SK-N-SH (cell line): ENCODE measurements around the gene RBMS1. TPM values are rescaled to one million over a fixed set of nuclear protein-coding genes. Genes with fewer than 3 reads are reported as not detected.

Source experiments
- CTCF ChIA-PET: fragments of 300-600, 350-600 bp; formaldehyde crosslinking; extraction: SDS; loops from one replicate; lab custom pipeline; 2021; lab: Yijun Ruan, JAX
- POLR2A ChIA-PET: fragments of 350-600 bp; sonication (Branson Sonifier 250); formaldehyde crosslinking; extraction: SDS; loops from one replicate; lab custom pipeline; 2020; ENCODE audit warnings: antibody characterized with exemption, inconsistent platforms; lab: Yijun Ruan, JAX
- DNase-seq: peaks from one replicate; pipeline ENCODE4 v3.0.0; 2012
- H2AFZ ChIP-seq: fragments of 200-600 bp; sonication (generic); 2 replicates; pipeline ENCODE4 v1.8.1; 2016; ENCODE audit warnings: antibody characterized with exemption, mild to moderate bottlenecking, low read depth
- H3F3A ChIP-seq: fragments of 200-600 bp; sonication (generic); replicated peaks from 2 replicates; pipeline ENCODE3; 2016; ENCODE audit warnings: antibody characterized with exemption, mild to moderate bottlenecking; ENCODE audit not compliant: insufficient read depth
- H3K27ac ChIP-seq, 2 experiments: fragments of 200-500 bp in 1 of 2; fragments of 200-600 bp in 1 of 2; sonication (Bioruptor generic) in 1 of 2; sonication (generic), shearing (Covaris generic) in 1 of 2; 2 replicates each; pipeline versions ENCODE4 v1.5.1 to v1.6.1; 2014 to 2016; ENCODE audit warnings: low read depth in 2 of 2, inconsistent platforms in 1 of 2, low read length in 1 of 2, mild to moderate bottlenecking in 1 of 2, mixed read lengths in 1 of 2
- H3K27me3 ChIP-seq: fragments of 200-600 bp; sonication (generic), shearing (Covaris generic); 2 replicates; pipeline ENCODE4 v1.6.1; 2016; ENCODE audit warnings: mixed run types; ENCODE audit not compliant: insufficient read depth
- H3K36me3 ChIP-seq, 2 experiments: fragments of 200-500 bp in 1 of 2; fragments of 200-600 bp in 1 of 2; sonication (Bioruptor generic) in 1 of 2; sonication (generic) in 1 of 2; replicated peaks in 1 of 2; 2 replicates each; pipeline versions ENCODE3 to v1.5.1; 2014 to 2016; ENCODE audit warnings: low read length in 1 of 2, mild to moderate bottlenecking in 1 of 2; ENCODE audit not compliant: insufficient read depth in 2 of 2, control insufficient read depth in 1 of 2
- H3K4me1 ChIP-seq, 2 experiments: fragments of 200-500 bp in 1 of 2; fragments of 200-600 bp in 1 of 2; sonication (Bioruptor generic) in 1 of 2; sonication (generic), shearing (Covaris generic) in 1 of 2; 2 replicates each; pipeline versions ENCODE4 v1.5.1 to v1.6.1; 2014 to 2016; ENCODE audit warnings: low read depth in 1 of 2, low read length in 1 of 2, mixed run types in 1 of 2; ENCODE audit not compliant: insufficient read depth in 2 of 2, control insufficient read depth in 1 of 2
- H3K4me2 ChIP-seq: fragments of 200-600 bp; sonication (generic), shearing (Covaris generic); 2 replicates; pipeline ENCODE4 v1.6.1; 2017; ENCODE audit warnings: mixed run types
- H3K4me3 ChIP-seq, 2 experiments: fragments of 200-500 bp in 1 of 2; fragments of 200-600 bp in 1 of 2; sonication (Bioruptor generic) in 1 of 2; sonication (generic), shearing (Covaris generic) in 1 of 2; 2 replicates each; pipeline versions ENCODE4 v1.5.1 to v1.8.1; 2014 to 2016; ENCODE audit warnings: low read depth in 2 of 2, inconsistent platforms in 1 of 2, low read length in 1 of 2, mild to moderate bottlenecking in 1 of 2, mixed read lengths in 1 of 2, moderate library complexity in 1 of 2
- H3K79me2 ChIP-seq: fragments of 200-600 bp; sonication (generic); 2 replicates; pipeline ENCODE4 v1.8.1; 2017; ENCODE audit warnings: mild to moderate bottlenecking; ENCODE audit not compliant: insufficient read depth
- H3K9ac ChIP-seq: fragments of 200-600 bp; sonication (generic); 2 replicates; pipeline ENCODE4 v1.6.1; 2017; ENCODE audit warnings: mixed run types
- H3K9me2 ChIP-seq: fragments of 200-600 bp; sonication (generic); 2 replicates; pipeline ENCODE4 v1.6.1; 2017; ENCODE audit warnings: mixed run types
- H3K9me3 ChIP-seq: fragments of 200-600 bp; sonication (generic); 2 replicates; pipeline ENCODE4 v1.6.1; 2017; ENCODE audit warnings: mixed run types, mild to moderate bottlenecking, moderate library complexity
- H4K20me1 ChIP-seq: fragments of 200-600 bp; sonication (generic); 2 replicates; pipeline ENCODE4 v1.6.1; 2017; ENCODE audit warnings: mild to moderate bottlenecking, mixed run types; ENCODE audit not compliant: insufficient read depth
- CHD2 ChIP-seq: fragments of 150-350 bp; IDR thresholded peaks from 2 replicates; pipeline ENCODE4 v1.6.1; 2018; ENCODE audit warnings: low read length; ENCODE audit not compliant: partially characterized antibody
- EP300 ChIP-seq, 2 experiments: IDR thresholded peaks; 2 replicates each; pipeline versions ENCODE4 v1.4.0 to v1.6.1; 2012; ENCODE audit warnings: borderline replicate concordance in 1 of 2, low read depth in 1 of 2, low read length in 1 of 2
- EZH2phosphoT487 ChIP-seq: fragments of 200-600 bp; sonication (generic); IDR thresholded peaks from 2 replicates; pipeline ENCODE4 v1.6.1; 2017; ENCODE audit warnings: low read depth, mixed run types, mild to moderate bottlenecking, antibody characterized with exemption, moderate library complexity, borderline replicate concordance
- FOSL2 ChIP-seq: IDR thresholded peaks from 2 replicates; pipeline ENCODE4 v1.4.0; 2012; ENCODE audit warnings: low read depth, mild to moderate bottlenecking, moderate library complexity, borderline replicate concordance
- GATA2 ChIP-seq: sonication (generic); formaldehyde crosslinking; IDR thresholded peaks from 2 replicates; pipeline ENCODE4 v1.5.0; 2020; ENCODE audit warnings: mild to moderate bottlenecking, missing genetic modification reagents
- IRF3 ChIP-seq: fragments of 150-350 bp; IDR thresholded peaks from 2 replicates; pipeline ENCODE4 v1.6.1; 2016; ENCODE audit warnings: mild to moderate bottlenecking, low read depth, low read length
- MEF2A ChIP-seq: IDR thresholded peaks from 2 replicates; pipeline ENCODE4 v1.4.0; 2012; ENCODE audit warnings: low read depth, borderline replicate concordance
- MXI1 ChIP-seq: IDR thresholded peaks from 2 replicates; pipeline ENCODE4 v1.6.1; 2012; ENCODE audit warnings: mild to moderate bottlenecking, low read depth, low read length, improper control_type of control experiment
- NRF1 ChIP-seq: IDR thresholded peaks from 2 replicates; pipeline ENCODE4 v1.6.1; 2012; ENCODE audit warnings: low read depth, mild to moderate bottlenecking, low read length
- RAD21 ChIP-seq: IDR thresholded peaks from 2 replicates; pipeline ENCODE4 v1.6.1; 2012; ENCODE audit warnings: mild to moderate bottlenecking, low read length
- RCOR1 ChIP-seq: fragments of 150-350 bp; IDR thresholded peaks from 2 replicates; pipeline ENCODE4 v1.6.1; 2017; ENCODE audit warnings: antibody characterized with exemption, low read length
- REST ChIP-seq: IDR thresholded peaks from 2 replicates; pipeline ENCODE4 v1.6.1; 2012; ENCODE audit warnings: mild to moderate bottlenecking, low read depth, low read length, moderate library complexity
- RFX5 ChIP-seq: IDR thresholded peaks from 2 replicates; pipeline ENCODE4 v1.6.1; 2012; ENCODE audit warnings: mild to moderate bottlenecking, improper control_type of control experiment, low read length
- RXRA ChIP-seq: IDR thresholded peaks from 2 replicates; pipeline ENCODE4 v1.4.0; 2012; ENCODE audit warnings: low read depth, mild to moderate bottlenecking, borderline replicate concordance
- SMC3 ChIP-seq: IDR thresholded peaks from 2 replicates; pipeline ENCODE4 v1.6.1; 2012; ENCODE audit warnings: low read depth, low read length, improper control_type of control experiment
- TAF1 ChIP-seq: IDR thresholded peaks from 2 replicates; pipeline ENCODE4 v1.6.1; 2012; ENCODE audit warnings: low read depth, mild to moderate bottlenecking, low read length, moderate library complexity, borderline replicate concordance
- USF2 ChIP-seq: fragments of 150-350 bp; IDR thresholded peaks from 2 replicates; pipeline ENCODE4 v1.6.1; 2017; ENCODE audit warnings: antibody characterized with exemption, low read length, low read depth, borderline replicate concordance
- YY1 ChIP-seq: IDR thresholded peaks from 2 replicates; pipeline ENCODE4 v1.4.0; 2012; ENCODE audit warnings: low read depth, mild to moderate bottlenecking
- WGBS: methylation state at CpG from one replicate; pipeline ENCODE4 v1.1.6; 2017; ENCODE audit warnings: low lambda C conversion rate; 5-methylcytosine and 5-hydroxymethylcytosine counted together
- polyA plus RNA-seq, 3 experiments: library from polyadenylated mRNA; depleted of rRNA; stranded (reverse); fragments of >200 nt; gene quantifications; 2 replicates each; pipeline ENCODE4 v1.2.3, GENCODE V29; 2012

Gene RBMS1
- polyA plus RNA-seq, 1 of the 3 experiments (the other 2 are of a cell fraction), result 56.5 TPM

GRCh38 chr2:160283675-160284074 is 209.9 kb downstream of the RBMS1 start:
- Histone ChIP-seq H3K4me3 (no peak overlapping the region), H3K27ac (no peak overlapping the region), H3K9ac (no peak overlapping the region), H3K9me3 (no peaks in the 10 kb centered on the region), H2AFZ (no peak overlapping the region), H3K27me3 (no peaks in the 10 kb centered on the region), H3K9me2 (no peaks in the 10 kb centered on the region), H3K36me3 (peaks cover 72 to 74% of the 10 kb centered on the region in 2 experiments), H3K79me2 (peaks cover 11% of the 10 kb centered on the region; the same call in 1 of the 2 replicates), H3K4me1 (peaks cover 0 to 44% of the 10 kb centered on the region in 2 experiments), H3K4me2 (no peak overlapping the region), H3F3A (peaks cover 62% of the 10 kb centered on the region), H4K20me1 (no peaks in the 10 kb centered on the region)
- DNase-seq, result no peak
- TF ChIP-seq CHD2, result no peak
- no peak for TF ChIP-seq YY1
- no peak for TF ChIP-seq RXRA
- no peak for TF ChIP-seq IRF3
- TF ChIP-seq MEF2A, result no peak
- TF ChIP-seq NRF1, result no peak
- no peak for TF ChIP-seq FOSL2
- TF ChIP-seq EP300 (IDR thresholded peaks at IDR 0.05; ENCODE audit: borderline replicate concordance in 1 of 2, low read depth in 1 of 2, low read length in 1 of 2), result no peak
- TF ChIP-seq REST, result no peak
- TF ChIP-seq RAD21, result no peak
- TF ChIP-seq SMC3, result no peak
- TF ChIP-seq RCOR1, result no peak
- no peak for TF ChIP-seq TAF1
- ChIA-PET CTCF (interaction anchor here (1.2 kb wide), 1 partner anchor 25 kb away, joined by 5 read pairs; no protein-coding TSS in a partner anchor), POLR2A (no interaction called here)

- Histone ChIP-seq H3K79me2 (peaks cover 8% of the 10 kb centered on the region; the same call in 1 of the 2 replicates), H3K27ac (peak overlapping the region; percentile 28 to 81; a peak in 3 of 4 replicates), H3K4me3 (no peak overlapping the region), H3K36me3 (peaks cover 75 to 79% of the 10 kb centered on the region in 2 experiments), H3K27me3 (no peaks in the 10 kb centered on the region), H3K4me1 (peaks cover 0 to 43% of the 10 kb centered on the region in 2 experiments), H3K9me2 (no peaks in the 10 kb centered on the region), H3K4me2 (no peak overlapping the region), H3K9me3 (no peaks in the 10 kb centered on the region), H4K20me1 (no peaks in the 10 kb centered on the region), H3F3A (peaks cover 56% of the 10 kb centered on the region), H2AFZ (no peak overlapping the region), H3K9ac (no peak overlapping the region)
- 95% methylated on average over 2 of the region's 2 CpGs for WGBS
- CTCF ChIA-PET, result interaction anchor here (1.2 to 1.5 kb wide), 3 partner anchors 12 to 147 kb away, joined by 3 read pairs; no protein-coding TSS in a partner anchor
- POLR2A ChIA-PET, result no interaction called here
- DNase-seq, result no peak
- TF ChIP-seq USF2 (no peak), CHD2 (no peak), MXI1 (no peak), GATA2 (no peak), EZH2phosphoT487 (no peak), REST (no peak), MEF2A (no peak), RFX5 (no peak)
Observed at GRCh38 chr2:160282063-160282580, 211.5 kb downstream of the RBMS1 start.
